Gastroesophageal sphincter (tissue), 3 donors: ENCODE data around the gene FAM3A.
"Not testable (repeated sequence)": the region's sequence is repeated elsewhere in the genome, so short reads cannot be mapped to it uniquely, and the experiment has no call there.

Experiments used
- CTCF ChIP-seq, 4 experiments: fragments of 200-600 bp in 2 of 4; fragments of 450-650 bp in 2 of 4; sonication (generic) in 1 of 4; IDR thresholded peaks; one replicate each; pipeline ENCODE4 v1.5.1; 2017 to 2019; ENCODE audit warnings: antibody characterized with exemption in 4 of 4, mild to moderate bottlenecking in 2 of 4, moderate library complexity in 2 of 4
- POLR2A ChIP-seq, 2 donors: fragments of 450-650 bp; IDR thresholded peaks; one replicate each; pipeline ENCODE4 v1.6.1; 2017; ENCODE audit warnings: antibody characterized with exemption in 2 of 2, mild to moderate bottlenecking in 2 of 2, moderate library complexity in 1 of 2

- not testable (repeated sequence) for TF ChIP-seq CTCF, POLR2A (IDR thresholded peaks at IDR 0.05)
Observed at GRCh38 chrX:154496591-154497137, 19.4 kb downstream of the FAM3A start.
